GM19239 (cell line): ENCODE data around the gene VRK1.

Experiments used
- DNase-seq: peaks from one replicate; pipeline ENCODE4 v3.0.0; 2011; ENCODE audit warnings: low spot score; ENCODE audit not compliant: insufficient read length
- FAIRE-seq: peaks from 2 replicates; lab custom pipeline; 2011; peaks lifted over from hg19 to GRCh38; lab: Jason Lieb, UNC

VRK1 gene

GRCh38 chr14:96909841-96910364, 112.7 kb downstream of the VRK1 start:
- FAIRE-seq (no peak), DNase-seq (no peak)

- FAIRE-seq (no peak), DNase-seq (no peak)
Measured at GRCh38 chr14:96911499-96912149, 114.4 kb downstream of the VRK1 start.

GRCh38 chr14:96914571-96915128, 117.5 kb downstream of the VRK1 start:
- FAIRE-seq (no peak), DNase-seq (no peak)

GRCh38 chr14:96915478-96915877, 118.3 kb downstream of the VRK1 start:
- DNase-seq = no peak
- no peak for FAIRE-seq

GRCh38 chr14:96916751-96917150, 119.6 kb downstream of the VRK1 start:
- FAIRE-seq (no peak), DNase-seq (no peak)

GRCh38 chr14:96917442-96917963, 120.3 kb downstream of the VRK1 start:
- no peak for FAIRE-seq

GRCh38 chr14:96920023-96920422, 122.8 kb downstream of the VRK1 start:
- FAIRE-seq (no peak), DNase-seq (no peak)

More at GRCh38 chr14:96917442-96917963, 120.3 kb downstream of the VRK1 start:
- DNase-seq = no peak

- no peak for DNase-seq
- no peak for FAIRE-seq
Measured at GRCh38 chr14:96920820-96921219, 123.6 kb downstream of the VRK1 start.

GRCh38 chr14:96922986-96923385, 125.8 kb downstream of the VRK1 start:
- DNase-seq = no peak
- no peak for FAIRE-seq

- FAIRE-seq = no peak
- DNase-seq = no peak
Measured at GRCh38 chr14:96925422-96925821, 128.2 kb downstream of the VRK1 start.

- DNase-seq = no peak
- no peak for FAIRE-seq
Measured at GRCh38 chr14:96926001-96926400, 128.8 kb downstream of the VRK1 start.

- FAIRE-seq (no peak), DNase-seq (no peak)
Measured at GRCh38 chr14:96928779-96929380, 131.7 kb downstream of the VRK1 start.

- DNase-seq (no peak), FAIRE-seq (no peak)
Measured at GRCh38 chr14:96929950-96930349, 132.8 kb downstream of the VRK1 start.

GRCh38 chr14:96930526-96930925, 133.3 kb downstream of the VRK1 start:
- FAIRE-seq = no peak
- DNase-seq = no peak
